H9 (cell line): ENCODE data around the gene ADCY4. TPM values are rescaled to one million over a fixed set of nuclear protein-coding genes. Genes with fewer than 3 reads are reported as not detected.

Experiments
- DNase-seq: peaks from one replicate; pipeline ENCODE4 v3.0.0-alpha.2; 2017
- H2AFZ ChIP-seq: one replicate; pipeline ENCODE4 v1.6.1; 2013; ENCODE audit warnings: mild to moderate bottlenecking, low read length, control low read depth, moderate library complexity
- H2AK5ac ChIP-seq: 2 replicates; pipeline ENCODE4 v1.6.1; 2013; ENCODE audit warnings: low read length, control low read depth, mixed read lengths; ENCODE audit not compliant: insufficient read length
- H2BK120ac ChIP-seq: one replicate; pipeline ENCODE4 v1.6.1; 2013; ENCODE audit warnings: low read depth, mild to moderate bottlenecking, low read length, control low read depth, inconsistent platforms; ENCODE audit not compliant: poor library complexity, severe bottlenecking
- H2BK12ac ChIP-seq: 2 replicates; pipeline ENCODE4 v1.6.1; 2013; ENCODE audit warnings: low read length, control low read depth, mixed read lengths, low read depth; ENCODE audit not compliant: insufficient read length
- H2BK15ac ChIP-seq: 2 replicates; pipeline ENCODE4 v1.6.1; 2013; ENCODE audit warnings: low read depth, low read length, control low read depth
- H2BK20ac ChIP-seq: one replicate; pipeline ENCODE4 v1.6.1; 2013; ENCODE audit warnings: low read depth, mild to moderate bottlenecking, low read length, control low read depth, inconsistent platforms; ENCODE audit not compliant: poor library complexity, severe bottlenecking
- H2BK5ac ChIP-seq: 2 replicates; pipeline ENCODE4 v1.6.1; 2013; ENCODE audit warnings: low read length, control low read depth, mixed read lengths; ENCODE audit not compliant: insufficient read length
- H3K14ac ChIP-seq: 2 replicates; pipeline ENCODE4 v1.6.1; 2013; ENCODE audit warnings: low read length, control low read depth; ENCODE audit not compliant: insufficient read depth
- H3K18ac ChIP-seq: 2 replicates; pipeline ENCODE4 v1.6.1; 2013; ENCODE audit warnings: low read depth, mild to moderate bottlenecking, mixed read lengths, low read length, control low read depth; ENCODE audit not compliant: insufficient read length
- H3K23ac ChIP-seq: 2 replicates; pipeline ENCODE4 v1.6.1; 2013; ENCODE audit warnings: low read length, control low read depth, mixed read lengths, low read depth; ENCODE audit not compliant: insufficient read length
- H3K23me2 ChIP-seq: 2 replicates; pipeline ENCODE4 v1.6.1; 2013; ENCODE audit warnings: low read depth, mild to moderate bottlenecking, mixed read lengths, low read length, control low read depth; ENCODE audit not compliant: insufficient read length, poor library complexity, severe bottlenecking
- H3K27ac ChIP-seq: 2 replicates; pipeline ENCODE4 v1.5.1; 2013; ENCODE audit warnings: low read length, control low read depth, mixed read lengths, low read depth; ENCODE audit not compliant: insufficient read length
- H3K27me3 ChIP-seq: 2 replicates; pipeline ENCODE4 v1.6.1; 2013; ENCODE audit warnings: low read length, control low read depth, inconsistent platforms; ENCODE audit not compliant: insufficient read depth
- H3K4ac ChIP-seq: 2 replicates; pipeline ENCODE4 v1.6.1; 2013; ENCODE audit warnings: low read depth, mild to moderate bottlenecking, control low read depth, inconsistent platforms, low read length, moderate library complexity
- H3K4me1 ChIP-seq: 2 replicates; pipeline ENCODE4 v1.6.1; 2013; ENCODE audit warnings: low read length, control low read depth, inconsistent platforms; ENCODE audit not compliant: insufficient read depth
- H3K4me2 ChIP-seq: 2 replicates; pipeline ENCODE4 v1.6.1; 2013; ENCODE audit warnings: low read length, control low read depth, mixed read lengths; ENCODE audit not compliant: insufficient read length, insufficient read depth
- H3K56ac ChIP-seq: 2 replicates; pipeline ENCODE4 v1.6.1; 2013; ENCODE audit warnings: low read depth, mild to moderate bottlenecking, mixed read lengths, low read length, control low read depth; ENCODE audit not compliant: insufficient read length
- H3K79me1 ChIP-seq: 2 replicates; pipeline ENCODE4 v1.6.1; 2013; ENCODE audit warnings: low read depth, mild to moderate bottlenecking, moderate library complexity, low read length, control low read depth, inconsistent platforms; ENCODE audit not compliant: insufficient read depth, poor library complexity, severe bottlenecking
- H3K79me2 ChIP-seq: 2 replicates; pipeline ENCODE4 v1.6.1; 2013; ENCODE audit warnings: low read length, control low read depth, inconsistent platforms; ENCODE audit not compliant: insufficient read depth
- H3K9ac ChIP-seq: 2 replicates; pipeline ENCODE4 v1.6.1; 2013; ENCODE audit warnings: low read length, control low read depth, mixed read lengths; ENCODE audit not compliant: insufficient read length; ENCODE audit errors: extremely low read depth
- H3K9me3 ChIP-seq: one replicate; pipeline ENCODE4 v1.6.1; 2013; ENCODE audit warnings: low read depth, low read length, inconsistent platforms; ENCODE audit not compliant: control insufficient read depth
- H3T11ph ChIP-seq: one replicate; pipeline ENCODE4 v1.6.1; 2013; ENCODE audit warnings: mild to moderate bottlenecking, low read length, control low read depth, inconsistent platforms
- H4K20me1 ChIP-seq: one replicate; pipeline ENCODE4 v1.6.1; 2013; ENCODE audit not compliant: control insufficient read depth, insufficient read length, insufficient read depth
- H4K5ac ChIP-seq: 2 replicates; pipeline ENCODE4 v1.6.1; 2013; ENCODE audit warnings: low read depth, mild to moderate bottlenecking, mixed read lengths, low read length, control low read depth; ENCODE audit not compliant: insufficient read length
- H4K8ac ChIP-seq: replicated peaks from 2 replicates; pipeline ENCODE4 v1.6.1; 2013; ENCODE audit warnings: low read length, control low read depth, mixed read lengths, low read depth; ENCODE audit not compliant: insufficient read length
- H4K91ac ChIP-seq: 2 replicates; pipeline ENCODE4 v1.6.1; 2013; ENCODE audit warnings: low read depth, mild to moderate bottlenecking, moderate library complexity, mixed read lengths, low read length, control low read depth; ENCODE audit not compliant: insufficient read length
- H3K27ac Mint-ChIP-seq, 3 experiments: 2 replicates in 2 of 3; 3 replicates in 1 of 3; pipeline ENCODE4 v1.8.0; 2020 to 2021; ENCODE audit warnings: mixed read lengths in 3 of 3, mild to moderate bottlenecking in 1 of 3, moderate library complexity in 1 of 3
- H3K27me3 Mint-ChIP-seq: 2 replicates; pipeline ENCODE4 v1.8.0; 2021; ENCODE audit warnings: low read depth, mild to moderate bottlenecking, moderate library complexity, mixed read lengths
- H3K36me3 Mint-ChIP-seq, 3 experiments: 2 replicates in 2 of 3; 3 replicates in 1 of 3; pipeline ENCODE4 v1.8.0; 2020 to 2021; ENCODE audit warnings: low read depth in 3 of 3, mixed read lengths in 3 of 3; ENCODE audit not compliant: insufficient read depth in 1 of 3
- H3K4me1 Mint-ChIP-seq, 2 experiments: 2 replicates each; pipeline ENCODE4 v1.8.0; 2020; ENCODE audit warnings: mixed read lengths in 2 of 2
- H3K4me3 Mint-ChIP-seq, 2 experiments: 2 replicates in 1 of 2; 3 replicates in 1 of 2; pipeline ENCODE4 v1.8.0; 2020 to 2021; ENCODE audit warnings: mild to moderate bottlenecking in 2 of 2, mixed read lengths in 2 of 2, moderate library complexity in 1 of 2
- H3K9me3 Mint-ChIP-seq, 2 experiments: 2 replicates in 1 of 2; 3 replicates in 1 of 2; pipeline ENCODE4 v1.8.0; 2020; ENCODE audit warnings: mild to moderate bottlenecking in 2 of 2, mixed read lengths in 2 of 2, moderate library complexity in 1 of 2
- WGBS: extraction: QIAGEN DNeasy Blood & Tissue Kit; methylation state at CpG from one replicate; pipeline ENCODE4 v1.1.7; 2013; ENCODE audit warnings: missing lambda C conversion rate, low lambda C conversion rate, mixed read lengths; ENCODE audit not compliant: insufficient read length; ENCODE audit errors: extremely low coverage; 5-methylcytosine and 5-hydroxymethylcytosine counted together
- total RNA-seq: library from RNA; stranded (reverse); gene quantifications from 2 replicates; pipeline ENCODE4 v1.2.1, GENCODE V29; 2021
- TF ChIP-seq, protein P1 (sequence below): fragments of 200-600 bp; sonication (generic); conservative IDR thresholded peaks from 3 replicates; pipeline ENCODE4 v1.8.0; 2021; ENCODE audit warnings: antibody characterized with exemption, mild to moderate bottlenecking

Gene ADCY4
- total RNA-seq, 1 experiment from 2014 or later: 0.09 TPM

DNA sequence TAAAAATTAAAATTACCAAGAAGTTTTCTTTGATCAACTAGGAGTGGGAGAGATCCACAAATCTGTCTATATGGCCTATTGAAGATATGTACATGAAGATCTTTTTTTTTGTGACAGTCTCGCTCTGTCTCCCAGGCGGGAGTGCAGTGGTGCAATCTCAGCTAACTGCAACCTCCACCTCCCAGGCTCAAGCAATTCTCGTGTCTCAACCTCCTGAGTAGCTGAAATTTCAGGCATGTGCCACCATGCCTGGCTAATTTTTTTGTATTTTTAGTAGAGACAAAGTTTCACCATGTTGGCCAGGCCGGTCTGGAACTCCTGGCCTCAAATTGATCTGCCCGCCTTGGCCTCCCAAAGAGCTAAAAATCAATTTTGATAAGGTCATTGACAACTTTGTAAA is 28.5 kb upstream of the ADCY4 start:
- H4K8ac ChIP-seq: no peak overlapping the region
- TF ChIP-seq, protein P1, sequence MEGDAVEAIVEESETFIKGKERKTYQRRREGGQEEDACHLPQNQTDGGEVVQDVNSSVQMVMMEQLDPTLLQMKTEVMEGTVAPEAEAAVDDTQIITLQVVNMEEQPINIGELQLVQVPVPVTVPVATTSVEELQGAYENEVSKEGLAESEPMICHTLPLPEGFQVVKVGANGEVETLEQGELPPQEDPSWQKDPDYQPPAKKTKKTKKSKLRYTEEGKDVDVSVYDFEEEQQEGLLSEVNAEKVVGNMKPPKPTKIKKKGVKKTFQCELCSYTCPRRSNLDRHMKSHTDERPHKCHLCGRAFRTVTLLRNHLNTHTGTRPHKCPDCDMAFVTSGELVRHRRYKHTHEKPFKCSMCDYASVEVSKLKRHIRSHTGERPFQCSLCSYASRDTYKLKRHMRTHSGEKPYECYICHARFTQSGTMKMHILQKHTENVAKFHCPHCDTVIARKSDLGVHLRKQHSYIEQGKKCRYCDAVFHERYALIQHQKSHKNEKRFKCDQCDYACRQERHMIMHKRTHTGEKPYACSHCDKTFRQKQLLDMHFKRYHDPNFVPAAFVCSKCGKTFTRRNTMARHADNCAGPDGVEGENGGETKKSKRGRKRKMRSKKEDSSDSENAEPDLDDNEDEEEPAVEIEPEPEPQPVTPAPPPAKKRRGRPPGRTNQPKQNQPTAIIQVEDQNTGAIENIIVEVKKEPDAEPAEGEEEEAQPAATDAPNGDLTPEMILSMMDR: no peak

More for the DNA sequence above, 28.5 kb upstream of the ADCY4 start:
- H3K14ac ChIP-seq: no peak overlapping the region
- H2BK15ac ChIP-seq: no peak overlapping the region
- no peak overlapping the region for H3K9ac ChIP-seq
- no peaks in the 10 kb centered on the region for H3K79me2 ChIP-seq
- H3K23me2 ChIP-seq: peaks cover 15% of the 10 kb centered on the region
- H2BK120ac ChIP-seq: no peak overlapping the region
- no peak overlapping the region for H2BK20ac ChIP-seq
- no peaks in the 10 kb centered on the region for H3K4me1 ChIP-seq
- no peak for DNase-seq
- H3K9me3 ChIP-seq: no peaks in the 10 kb centered on the region
- no peak overlapping the region for H3K18ac ChIP-seq
- no peak overlapping the region for H3T11ph ChIP-seq
- no peak overlapping the region for H4K91ac ChIP-seq
- H2BK5ac ChIP-seq: no peak overlapping the region
- H2BK12ac ChIP-seq: no peak overlapping the region
- H3K79me1 ChIP-seq: no peaks in the 10 kb centered on the region
- H3K4me2 ChIP-seq: no peak overlapping the region
- no peak overlapping the region for H2AK5ac ChIP-seq
- Mint-ChIP-seq H3K4me1 (peaks cover 12 to 13% of the 10 kb centered on the region in 2 experiments), H3K27me3 (peaks cover 52% of the 10 kb centered on the region), H3K36me3 (no peaks in the 10 kb centered on the region), H3K9me3 (no peaks in the 10 kb centered on the region), H3K27ac (no peak overlapping the region), H3K4me3 (no peak overlapping the region)
- H3K23ac ChIP-seq: no peak overlapping the region
- no peaks in the 10 kb centered on the region for H4K20me1 ChIP-seq
- no CpG with 5 or more reads among the region's 5 CpGs for WGBS
- H4K5ac ChIP-seq: no peak overlapping the region
- no peak overlapping the region for H2AFZ ChIP-seq
- H3K27ac ChIP-seq: no peak overlapping the region
- no peaks in the 10 kb centered on the region; the same call in 1 of the 2 replicates for H3K27me3 ChIP-seq
- H3K4ac ChIP-seq: no peak overlapping the region
- H3K56ac ChIP-seq: no peak overlapping the region
